Neuronal stem cell (in vitro differentiated cells): ENCODE data around the gene TCF7L2.

Experiments used
- DNase-seq: peaks from one replicate; pipeline ENCODE4 v3.0.0-alpha.2; 2013; ENCODE audit warnings: low spot score
- H2AFZ ChIP-seq: one replicate; pipeline ENCODE4 v1.6.1; 2013; ENCODE audit warnings: mild to moderate bottlenecking, low read length, inconsistent platforms
- H2AK5ac ChIP-seq: 2 replicates; pipeline ENCODE4 v1.6.1; 2013; ENCODE audit warnings: low read depth, mild to moderate bottlenecking, inconsistent platforms, low read length, moderate library complexity, mixed read lengths
- H2BK120ac ChIP-seq: 2 replicates; pipeline ENCODE4 v1.6.1; 2013; ENCODE audit warnings: low read depth, mild to moderate bottlenecking, inconsistent platforms, low read length, moderate library complexity, mixed read lengths
- H2BK12ac ChIP-seq: one replicate; pipeline ENCODE4 v1.6.1; 2013; ENCODE audit warnings: low read length, inconsistent platforms
- H2BK15ac ChIP-seq: 2 replicates; pipeline ENCODE4 v1.6.1; 2013; ENCODE audit warnings: mild to moderate bottlenecking, low read length, inconsistent platforms, mixed read lengths
- H2BK5ac ChIP-seq: one replicate; pipeline ENCODE4 v1.6.1; 2013; ENCODE audit warnings: inconsistent platforms, mild to moderate bottlenecking, low read length, moderate library complexity
- H3K14ac ChIP-seq: one replicate; pipeline ENCODE4 v1.6.1; 2013; ENCODE audit warnings: low read length, inconsistent platforms
- H3K18ac ChIP-seq: 2 replicates; pipeline ENCODE4 v1.6.1; 2013; ENCODE audit warnings: low read length, inconsistent platforms
- H3K23ac ChIP-seq: 2 replicates; pipeline ENCODE4 v1.6.1; 2013; ENCODE audit warnings: low read depth, mild to moderate bottlenecking, mixed read lengths, low read length, inconsistent platforms; ENCODE audit not compliant: poor library complexity
- H3K27ac ChIP-seq: replicated peaks from 3 replicates; pipeline ENCODE4 v1.5.1; 2013; ENCODE audit warnings: low read length, inconsistent platforms
- H3K27me3 ChIP-seq, 3 experiments: 2 replicates each; pipeline ENCODE4 v1.6.1; 2013; ENCODE audit warnings: low read length in 3 of 3, mild to moderate bottlenecking in 2 of 3, inconsistent platforms in 1 of 3, low read depth in 1 of 3, mixed read lengths in 1 of 3, moderate library complexity in 1 of 3; ENCODE audit not compliant: control insufficient read depth in 3 of 3, insufficient read depth in 3 of 3
- H3K36me3 ChIP-seq, 2 donors: replicated peaks in 1 of 2; 2 replicates each; pipeline ENCODE4 v1.6.1; 2013; ENCODE audit warnings: low read length in 2 of 2; ENCODE audit not compliant: control insufficient read depth in 2 of 2, insufficient read depth in 2 of 2
- H3K4ac ChIP-seq: 2 replicates; pipeline ENCODE4 v1.6.1; 2013; ENCODE audit warnings: inconsistent platforms, mild to moderate bottlenecking, low read length, moderate library complexity
- H3K4me1 ChIP-seq, 2 donors: 1 replicate in 1 of 2; 2 replicates in 1 of 2; pipeline ENCODE4 v1.6.1; 2013; ENCODE audit warnings: low read length in 2 of 2, low read depth in 1 of 2; ENCODE audit not compliant: control insufficient read depth in 2 of 2, insufficient read depth in 1 of 2
- H3K4me2 ChIP-seq: one replicate; pipeline ENCODE4 v1.6.1; 2013; ENCODE audit warnings: mild to moderate bottlenecking, low read length, inconsistent platforms; ENCODE audit not compliant: insufficient read depth, poor library complexity, severe bottlenecking
- H3K4me3 ChIP-seq, 2 donors: 2 replicates each; pipeline ENCODE4 v1.5.1; 2013; ENCODE audit warnings: low read length in 2 of 2, mild to moderate bottlenecking in 2 of 2, inconsistent platforms in 1 of 2, moderate library complexity in 1 of 2
- H3K79me1 ChIP-seq: one replicate; pipeline ENCODE4 v1.6.1; 2013; ENCODE audit warnings: low read depth, mild to moderate bottlenecking, inconsistent platforms, low read length, moderate library complexity
- H3K9ac ChIP-seq: one replicate; pipeline ENCODE4 v1.6.1; 2013; ENCODE audit warnings: mild to moderate bottlenecking, low read depth, low read length, inconsistent platforms; ENCODE audit not compliant: poor library complexity
- H3K9me3 ChIP-seq, 2 donors: replicated peaks in 1 of 2; 2 replicates each; pipeline versions ENCODE3 to v1.6.1; 2013; ENCODE audit warnings: low read length in 2 of 2, mild to moderate bottlenecking in 2 of 2, inconsistent platforms in 1 of 2, low read depth in 1 of 2, mixed read lengths in 1 of 2, moderate library complexity in 1 of 2; ENCODE audit not compliant: control insufficient read depth in 2 of 2, insufficient read depth in 1 of 2
- H4K8ac ChIP-seq: one replicate; pipeline ENCODE4 v1.6.1; 2013; ENCODE audit warnings: low read depth, mild to moderate bottlenecking, inconsistent platforms, low read length, moderate library complexity
- H4K91ac ChIP-seq: one replicate; pipeline ENCODE4 v1.6.1; 2013; ENCODE audit warnings: low read length, low read depth, mild to moderate bottlenecking, inconsistent platforms; ENCODE audit not compliant: poor library complexity
- WGBS, 2 donors: extraction: QIAGEN DNeasy Blood & Tissue Kit; methylation state at CpG; one replicate each; pipeline ENCODE4 v1.1.7; 2013; ENCODE audit warnings: missing lambda C conversion rate in 2 of 2, mixed read lengths in 1 of 2; ENCODE audit not compliant: insufficient read length in 2 of 2, insufficient replicate concordance in 1 of 2; ENCODE audit errors: extremely low coverage in 2 of 2; 5-methylcytosine and 5-hydroxymethylcytosine counted together

The TCF7L2 gene

DNA sequence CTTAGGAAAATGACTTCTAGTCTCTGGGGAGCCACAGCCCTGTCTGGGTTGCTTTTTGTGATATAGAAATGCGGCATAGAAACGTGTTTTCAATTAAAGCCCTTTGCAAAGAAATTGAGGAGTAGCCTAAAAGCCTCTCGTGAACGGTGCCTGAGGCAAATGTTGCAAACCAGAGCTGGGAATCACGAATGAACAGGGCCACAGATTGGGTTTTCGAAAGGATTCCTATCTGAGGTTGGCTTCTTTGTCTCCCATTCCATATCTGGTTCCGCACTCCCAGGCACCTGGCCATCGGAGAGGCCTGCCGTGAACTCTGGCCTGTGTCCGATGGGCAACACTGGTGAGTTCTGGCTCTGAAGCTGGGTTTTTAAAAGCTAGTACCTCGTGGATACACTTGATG lies 221.6 kb downstream of the TCF7L2 start:
- no peak overlapping the region for H3K27ac ChIP-seq
- no peak overlapping the region for H4K91ac ChIP-seq
- no peaks in the 10 kb centered on the region for H3K27me3 ChIP-seq
- H2BK12ac ChIP-seq: no peak overlapping the region
- no peak overlapping the region for H3K4ac ChIP-seq
- H3K4me1 ChIP-seq: peaks cover 0 to 3% of the 10 kb centered on the region in 2 donors
- H2AFZ ChIP-seq: no peak overlapping the region
- H3K79me1 ChIP-seq: no peaks in the 10 kb centered on the region
- H2BK5ac ChIP-seq: no peak overlapping the region
- no CpG with 5 or more reads among the region's 11 CpGs for WGBS, 2 donors
- peaks cover 1 to 16% of the 10 kb centered on the region in 2 donors for H3K36me3 ChIP-seq
- no peak for DNase-seq
- H3K14ac ChIP-seq: no peak overlapping the region
- no peak overlapping the region for H2AK5ac ChIP-seq
- no peak overlapping the region for H3K18ac ChIP-seq
- H3K4me2 ChIP-seq: no peak overlapping the region
- no peak overlapping the region for H2BK15ac ChIP-seq
- H2BK120ac ChIP-seq: no peak overlapping the region
- H3K9ac ChIP-seq: no peak overlapping the region
- no peak overlapping the region for H4K8ac ChIP-seq
- no peak overlapping the region for H3K23ac ChIP-seq
- no peaks in the 10 kb centered on the region for H3K9me3 ChIP-seq
- no peak overlapping the region for H3K4me3 ChIP-seq

DNA sequence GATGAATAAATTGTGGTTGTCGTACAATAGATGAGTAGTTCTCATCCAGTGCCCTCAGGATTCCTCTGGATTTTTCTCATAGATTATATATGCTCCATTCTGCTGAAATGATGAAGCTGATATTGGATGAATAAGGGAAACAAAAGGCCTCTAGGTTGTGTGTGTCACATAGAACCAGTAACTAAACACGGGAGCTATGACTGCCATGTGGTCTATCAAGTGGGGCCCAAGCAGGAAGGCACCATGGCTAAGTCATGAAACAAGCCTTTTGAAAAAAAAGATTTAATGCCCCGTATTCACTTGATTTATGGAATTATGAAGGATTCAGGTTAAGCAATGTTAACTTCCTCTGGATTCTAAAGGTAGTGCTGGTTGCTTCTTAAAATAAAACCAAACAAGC lies 225.1 kb downstream of the TCF7L2 start:
- no peak overlapping the region for H2AK5ac ChIP-seq
- H2BK15ac ChIP-seq: no peak overlapping the region
- H3K18ac ChIP-seq: no peak overlapping the region
- no peak overlapping the region for H3K4ac ChIP-seq
- DNase-seq: no peak
- WGBS, 2 donors: no CpG with 5 or more reads among the region's 3 CpGs
- no peak overlapping the region for H3K27ac ChIP-seq
- no peak overlapping the region for H2BK5ac ChIP-seq
- H3K4me3 ChIP-seq: no peak overlapping the region
- no peak overlapping the region for H2BK120ac ChIP-seq
- no peak overlapping the region for H3K4me2 ChIP-seq
- H2BK12ac ChIP-seq: no peak overlapping the region
- no peak overlapping the region for H3K9ac ChIP-seq
- H2AFZ ChIP-seq: no peak overlapping the region
- H4K8ac ChIP-seq: no peak overlapping the region
- no peaks in the 10 kb centered on the region for H3K79me1 ChIP-seq
- no peak overlapping the region for H3K14ac ChIP-seq
- H3K9me3 ChIP-seq: no peaks in the 10 kb centered on the region
- H3K4me1 ChIP-seq: peaks cover 6 to 16% of the 10 kb centered on the region in 2 donors
- no peaks in the 10 kb centered on the region for H3K36me3 ChIP-seq
- no peak overlapping the region for H4K91ac ChIP-seq
- no peaks in the 10 kb centered on the region for H3K27me3 ChIP-seq
- H3K23ac ChIP-seq: no peak overlapping the region

DNA sequence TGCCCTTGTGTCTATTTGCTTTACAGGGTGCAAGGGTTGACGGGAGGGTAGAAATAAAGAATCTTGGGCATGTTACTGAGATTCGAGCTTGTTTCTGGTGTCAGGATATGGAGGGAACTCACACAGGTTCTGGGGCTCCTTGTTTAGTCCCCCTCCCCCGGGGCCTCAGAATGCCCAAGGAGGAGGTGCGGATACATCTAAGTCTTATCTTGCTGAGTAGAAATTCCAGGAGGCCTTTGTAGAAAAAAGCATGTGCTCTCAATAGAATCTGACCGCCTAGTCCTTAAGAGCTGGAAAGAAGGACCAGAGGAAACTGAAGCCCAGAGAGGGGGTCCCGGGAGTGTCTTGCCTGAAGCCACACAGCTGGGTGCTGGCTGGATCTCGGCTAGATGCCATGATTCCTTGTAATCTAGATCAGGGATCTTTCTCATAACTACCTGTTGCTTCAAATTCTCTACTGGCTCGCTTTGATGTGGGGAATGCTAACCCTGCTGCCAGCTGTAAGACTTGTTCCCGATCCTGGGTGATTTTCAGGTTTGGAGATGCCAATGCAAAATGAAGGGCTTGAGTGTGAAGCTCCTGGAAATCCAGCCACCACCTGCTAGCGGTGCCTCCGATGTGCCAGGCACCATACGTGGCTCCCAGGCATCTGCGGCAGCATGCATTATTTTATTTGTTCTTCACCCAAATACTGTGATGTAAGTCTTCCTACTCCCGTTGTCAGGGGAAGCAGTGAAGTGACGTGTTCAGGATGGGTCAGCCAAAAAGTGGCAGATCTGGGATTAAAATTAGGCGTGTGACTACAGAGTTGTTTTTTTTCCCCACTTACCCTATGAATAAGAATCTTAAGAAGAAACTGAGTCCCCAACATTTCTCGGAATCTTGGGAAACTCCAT lies 226.0 kb downstream of the TCF7L2 start:
- Histone ChIP-seq H3K4me2 (no peak overlapping the region), H3K79me1 (no peaks in the 10 kb centered on the region), H2AFZ (no peak overlapping the region), H3K9me3 (no peaks in the 10 kb centered on the region), H3K4ac (no peak overlapping the region), H3K27me3 (no peaks in the 10 kb centered on the region), H3K27ac (no peak overlapping the region), H3K4me1 (peaks cover 8 to 16% of the 10 kb centered on the region in 2 donors), H2BK5ac (no peak overlapping the region), H3K9ac (no peak overlapping the region), H2BK15ac (peak overlapping the region; percentile 57), H3K23ac (no peak overlapping the region), H4K8ac (no peak overlapping the region), H2AK5ac (peak overlapping the region; percentile 72), H2BK120ac (no peak overlapping the region), H3K4me3 (no peak overlapping the region), H4K91ac (no peak overlapping the region), H2BK12ac (no peak overlapping the region), H3K36me3 (no peaks in the 10 kb centered on the region), H3K18ac (no peak overlapping the region), H3K14ac (no peak overlapping the region)
- DNase-seq: no peak
- WGBS, 2 donors: no CpG with 5 or more reads among the region's 17 CpGs

DNA sequence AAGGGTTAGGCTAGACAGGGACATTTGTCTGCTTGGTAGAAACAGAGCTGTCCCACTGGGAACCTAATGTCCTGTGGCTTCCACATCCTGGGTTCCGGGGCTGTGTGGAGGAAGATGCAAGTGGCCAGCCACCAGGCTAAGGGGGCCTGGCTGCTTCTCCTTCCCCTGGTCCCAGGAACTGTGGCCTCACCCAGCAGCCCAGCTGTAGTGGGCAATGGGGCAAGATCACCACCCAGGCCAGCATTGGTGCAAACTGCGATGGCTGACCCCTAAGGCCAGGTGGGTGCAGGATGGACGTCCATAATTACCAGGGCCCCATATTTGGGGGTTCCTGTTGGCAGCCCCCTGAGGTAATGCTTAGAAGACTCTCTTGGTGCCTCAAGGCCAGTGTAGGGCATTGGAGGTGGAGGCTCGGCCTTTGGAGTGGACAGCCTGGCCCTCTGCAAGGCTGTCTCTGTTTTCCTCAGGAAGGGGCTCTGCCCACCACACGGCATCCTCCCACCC lies 226.7 kb downstream of the TCF7L2 start:
- Histone ChIP-seq H3K79me1 (no peaks in the 10 kb centered on the region), H2AFZ (no peak overlapping the region), H3K4ac (peak overlapping the region; percentile 4), H2BK120ac (no peak overlapping the region), H3K9ac (no peak overlapping the region), H3K4me3 (no peak overlapping the region), H3K23ac (no peak overlapping the region), H2BK5ac (no peak overlapping the region), H4K8ac (no peak overlapping the region), H3K14ac (peak overlapping the region; percentile 22), H3K9me3 (no peaks in the 10 kb centered on the region), H3K4me1 (peaks cover 11 to 16% of the 10 kb centered on the region in 2 donors), H3K18ac (peak overlapping the region; percentile 89), H2AK5ac (peak overlapping the region; percentile 72), H2BK15ac (peak overlapping the region; percentile 57), H2BK12ac (peak overlapping the region; percentile 24), H3K27ac (no peak overlapping the region), H3K4me2 (no peak overlapping the region), H3K36me3 (no peaks in the 10 kb centered on the region), H4K91ac (no peak overlapping the region), H3K27me3 (no peaks in the 10 kb centered on the region)
- WGBS, 2 donors: no CpG with 5 or more reads among the region's 5 CpGs
- no peak for DNase-seq
